SJCRH30 (cell line): ENCODE measurements around the gene CMTM7. TPM values are rescaled to one million over a fixed set of nuclear protein-coding genes. Genes with fewer than 3 reads are reported as not detected.
A peak's percentile ranks its signal among the peaks of the same experiment; 100 is the strongest.

Experiments used
- DNase-seq, 2 experiments: peaks; one replicate each; pipeline ENCODE4 v3.0.0-alpha.2; 2015 to 2020
- H3K27ac ChIP-seq: fragments of 250-450 bp; sonication (Bioruptor Pico); 2 replicates; pipeline ENCODE4 v1.5.1; 2020; ENCODE audit warnings: mild to moderate bottlenecking, moderate library complexity
- H3K27me3 ChIP-seq: fragments of 250-450 bp; sonication (Bioruptor Pico); 2 replicates; pipeline ENCODE4 v1.5.1; 2020; ENCODE audit warnings: mild to moderate bottlenecking, moderate library complexity
- H3K36me3 ChIP-seq: fragments of 250-450 bp; sonication (Bioruptor Pico); 2 replicates; pipeline ENCODE4 v1.5.1; 2020; ENCODE audit warnings: mild to moderate bottlenecking, moderate library complexity
- H3K4me1 ChIP-seq: fragments of 250-450 bp; sonication (Bioruptor Pico); 2 replicates; pipeline ENCODE4 v1.5.1; 2020; ENCODE audit warnings: mild to moderate bottlenecking, moderate library complexity
- H3K4me3 ChIP-seq: fragments of 250-450 bp; sonication (Bioruptor Pico); 2 replicates; pipeline ENCODE4 v1.5.1; 2020; ENCODE audit warnings: mild to moderate bottlenecking, moderate library complexity
- H3K9me3 ChIP-seq: fragments of 250-450 bp; sonication (Bioruptor Pico); replicated peaks from 2 replicates; pipeline ENCODE4 v1.5.1; 2020; ENCODE audit warnings: mild to moderate bottlenecking, moderate library complexity
- total RNA-seq: library from RNA; depleted of rRNA; stranded (reverse); fragments of >200 nt; shearing (Covaris generic); gene quantifications from 2 replicates; pipeline ENCODE4 v1.2.3, GENCODE V29; 2014; rRNA removed

Gene CMTM7
- 16.1 and 16.3 TPM in 2 replicates for total RNA-seq

- H3K36me3 ChIP-seq: no peaks in the 10 kb centered on the region
- DNase-seq: peak; percentile 53 to 62
- H3K27me3 ChIP-seq: no peaks in the 10 kb centered on the region
- H3K4me3 ChIP-seq: peak within 1 kb of the TSS; percentile 84
- peak within 1 kb of the TSS; percentile 74 for H3K27ac ChIP-seq
- H3K4me1 ChIP-seq: no peaks in the 10 kb centered on the region
- H3K9me3 ChIP-seq: no peaks in the 10 kb centered on the region
These were observed at the start of gene CMTM7 for GRCh38 chr3:32391643-32392535. TSS of gene CMTM7 (plus strand) at chr3:32391853. CDS start at chr3:32391907, 54 bp downstream.

DNA sequence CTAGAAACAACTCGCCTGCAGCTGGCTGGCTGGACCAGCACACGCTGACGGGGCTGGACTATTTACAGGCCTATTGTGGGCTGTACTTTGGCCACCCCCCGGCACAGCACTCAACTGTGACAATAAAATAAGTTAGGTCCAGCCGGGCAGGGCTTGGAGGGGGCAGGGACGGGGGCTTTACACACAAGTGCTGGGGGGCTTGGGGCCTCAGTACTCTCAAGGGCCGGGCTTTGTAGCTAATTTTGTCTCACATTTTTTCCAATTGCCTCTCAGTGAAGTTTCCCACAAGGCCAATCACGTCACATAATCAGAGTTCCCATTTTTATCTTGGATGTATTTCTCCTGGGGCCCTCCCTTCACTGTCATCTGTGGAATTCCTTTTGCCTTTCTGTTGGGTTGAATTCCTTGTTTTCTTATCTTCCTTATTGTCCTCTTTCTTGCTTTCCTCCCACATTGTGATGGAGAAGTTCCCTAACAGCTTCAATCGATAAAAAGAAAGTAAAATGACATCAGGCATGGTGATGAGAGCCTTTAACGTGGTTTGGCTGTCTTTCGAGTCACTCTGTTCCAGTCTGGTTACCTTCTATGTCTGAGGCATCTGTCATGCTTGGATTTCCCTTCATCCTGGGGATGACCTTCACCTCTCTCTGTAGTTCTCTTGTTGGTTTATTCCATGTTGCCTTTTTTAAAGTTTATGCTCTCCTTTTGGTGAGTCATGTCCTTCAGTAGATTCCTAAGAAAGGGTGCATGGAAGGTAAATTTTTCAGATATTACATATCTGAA, 44.1 kb upstream of the CMTM7 start:
- Histone ChIP-seq H3K27me3 (no peaks in the 10 kb centered on the region), H3K4me1 (no peaks in the 10 kb centered on the region), H3K4me3 (no peak overlapping the region), H3K9me3 (no peaks in the 10 kb centered on the region), H3K27ac (no peak overlapping the region), H3K36me3 (no peaks in the 10 kb centered on the region)
- DNase-seq: no peak

- Histone ChIP-seq H3K4me3 (no peak overlapping the region), H3K9me3 (no peaks in the 10 kb centered on the region), H3K27ac (no peak overlapping the region), H3K36me3 (no peaks in the 10 kb centered on the region), H3K4me1 (no peaks in the 10 kb centered on the region), H3K27me3 (no peaks in the 10 kb centered on the region)
- no peak for DNase-seq
These were observed 42.5 kb upstream of the CMTM7 start for GRCh38 chr3:32349184-32349583.

GRCh38 chr3:32352563-32352962, 39.1 kb upstream of the CMTM7 start:
- H3K4me1 ChIP-seq: no peaks in the 10 kb centered on the region
- no peaks in the 10 kb centered on the region for H3K9me3 ChIP-seq
- H3K4me3 ChIP-seq: no peak overlapping the region
- no peaks in the 10 kb centered on the region for H3K27me3 ChIP-seq
- DNase-seq: no peak
- H3K27ac ChIP-seq: no peak overlapping the region
- H3K36me3 ChIP-seq: no peaks in the 10 kb centered on the region

DNA sequence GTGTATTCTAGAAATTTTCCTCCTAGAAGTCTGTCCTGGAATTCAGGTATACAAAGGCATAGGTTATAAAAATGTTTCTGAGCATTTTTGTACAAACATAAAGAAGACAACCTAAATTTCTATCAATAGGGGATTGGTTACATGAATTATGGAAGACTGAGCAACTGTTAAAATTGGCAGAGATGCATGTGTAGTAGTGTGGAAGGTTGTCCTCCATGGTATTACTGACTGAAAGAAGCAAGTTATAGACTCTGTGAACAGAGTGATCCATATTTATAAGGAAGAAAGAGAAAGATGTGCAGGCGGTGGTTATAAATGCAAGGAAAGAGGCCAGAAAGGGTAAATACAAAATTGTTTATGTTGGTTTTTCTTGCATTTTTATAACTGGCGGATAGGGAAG, 38.3 kb upstream of the CMTM7 start:
- DNase-seq: no peak
- no peaks in the 10 kb centered on the region for H3K27me3 ChIP-seq

DNA sequence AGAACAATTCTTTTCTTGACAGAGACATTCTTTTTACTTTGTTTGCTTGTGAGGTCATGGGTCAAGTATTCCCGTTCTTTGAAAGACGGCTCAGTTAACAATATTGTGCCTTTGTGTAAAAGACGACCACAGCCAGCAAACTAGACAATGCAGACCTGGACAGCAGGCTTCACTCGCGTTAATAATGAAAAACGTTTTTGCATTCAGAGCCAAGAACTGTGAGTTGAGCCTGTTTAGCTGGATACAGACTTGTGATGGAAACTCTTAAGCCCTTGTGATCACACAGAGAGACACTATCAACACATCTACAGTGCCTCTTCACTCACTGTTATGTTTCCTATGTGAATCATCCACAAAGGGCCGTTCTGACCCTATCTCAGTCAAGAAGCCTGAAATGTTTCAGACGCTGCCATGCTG, 37.3 kb upstream of the CMTM7 start:
- no peaks in the 10 kb centered on the region for H3K9me3 ChIP-seq
- no peaks in the 10 kb centered on the region for H3K36me3 ChIP-seq
- no peak for DNase-seq
- no peaks in the 10 kb centered on the region for H3K4me1 ChIP-seq
- no peak overlapping the region for H3K4me3 ChIP-seq
- H3K27ac ChIP-seq: no peak overlapping the region
- H3K27me3 ChIP-seq: no peaks in the 10 kb centered on the region

More for the DNA sequence above, 38.3 kb upstream of the CMTM7 start:
- no peak overlapping the region for H3K4me3 ChIP-seq
- no peaks in the 10 kb centered on the region for H3K9me3 ChIP-seq
- no peak overlapping the region for H3K27ac ChIP-seq
- H3K36me3 ChIP-seq: no peaks in the 10 kb centered on the region
- H3K4me1 ChIP-seq: no peaks in the 10 kb centered on the region

- DNase-seq: no peak
- Histone ChIP-seq H3K9me3 (no peaks in the 10 kb centered on the region), H3K36me3 (no peaks in the 10 kb centered on the region), H3K27ac (no peak overlapping the region), H3K27me3 (no peaks in the 10 kb centered on the region), H3K4me1 (no peaks in the 10 kb centered on the region), H3K4me3 (no peak overlapping the region)
These were observed 35.8 kb upstream of the CMTM7 start for GRCh38 chr3:32355751-32356291.

- H3K4me3 ChIP-seq: no peak overlapping the region
- H3K27ac ChIP-seq: no peak overlapping the region
- DNase-seq: no peak
- no peaks in the 10 kb centered on the region for H3K36me3 ChIP-seq
- H3K4me1 ChIP-seq: no peaks in the 10 kb centered on the region
- no peaks in the 10 kb centered on the region for H3K27me3 ChIP-seq
- H3K9me3 ChIP-seq: no peaks in the 10 kb centered on the region
These were observed 31.7 kb upstream of the CMTM7 start for GRCh38 chr3:32359766-32360492.

DNA sequence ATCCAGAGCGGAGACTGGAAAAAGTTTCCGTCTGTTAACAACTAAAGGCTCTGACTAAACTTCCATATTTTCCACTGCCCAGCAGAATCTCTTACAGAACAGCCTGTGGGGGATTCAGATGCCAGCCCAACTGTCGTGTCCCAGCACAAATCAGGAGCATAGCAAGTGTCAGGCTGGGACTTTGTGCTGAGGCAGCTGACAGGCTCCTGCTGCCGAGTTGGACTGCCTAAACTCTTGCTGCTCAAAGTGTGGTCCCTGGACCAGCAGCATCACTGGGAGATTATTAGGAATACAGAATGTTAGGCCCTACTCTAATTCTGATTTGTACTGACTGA, 31.2 kb upstream of the CMTM7 start:
- H3K4me3 ChIP-seq: no peak overlapping the region
- H3K9me3 ChIP-seq: no peaks in the 10 kb centered on the region
- no peak overlapping the region for H3K27ac ChIP-seq
- no peaks in the 10 kb centered on the region for H3K4me1 ChIP-seq
- DNase-seq: no peak
- H3K27me3 ChIP-seq: no peaks in the 10 kb centered on the region
- H3K36me3 ChIP-seq: no peaks in the 10 kb centered on the region

DNA sequence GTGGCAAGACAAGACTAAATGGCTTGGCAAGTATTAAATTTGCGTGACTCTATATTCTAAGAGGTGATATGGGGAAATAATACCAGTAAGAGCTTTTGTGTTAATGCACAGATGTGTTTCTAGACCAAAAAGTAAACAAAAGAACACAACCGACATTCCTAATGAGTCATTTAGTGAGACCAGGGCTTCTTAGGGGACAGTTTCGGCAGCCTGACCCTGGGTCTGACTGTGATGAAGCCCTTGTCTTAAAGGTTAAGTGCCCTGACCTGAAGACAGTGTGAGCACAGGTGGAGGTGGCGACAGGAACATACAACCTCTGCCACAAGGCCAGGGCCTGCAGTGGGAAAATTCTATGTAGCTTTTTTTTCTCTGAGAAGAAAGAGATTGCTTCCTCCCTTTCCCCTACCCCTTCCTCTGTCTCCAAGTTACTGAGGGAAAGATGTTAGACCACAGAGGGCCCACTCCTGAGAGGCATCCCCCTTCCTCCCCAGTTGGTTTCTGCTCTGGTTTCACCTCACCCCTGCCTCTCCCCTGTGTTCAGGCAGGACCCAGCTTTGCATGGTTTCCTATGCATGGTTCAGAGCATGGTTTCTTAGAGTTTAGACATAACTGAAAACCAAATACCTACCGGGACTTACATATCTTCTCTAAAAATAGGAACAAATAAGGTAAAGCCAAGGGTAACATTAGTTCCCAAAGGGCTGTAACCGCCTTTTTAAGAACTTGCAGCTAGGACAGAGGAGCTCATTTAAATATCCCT, 24.8 kb upstream of the CMTM7 start:
- Histone ChIP-seq H3K36me3 (no peaks in the 10 kb centered on the region), H3K27me3 (no peaks in the 10 kb centered on the region), H3K9me3 (no peaks in the 10 kb centered on the region), H3K4me3 (no peak overlapping the region), H3K4me1 (no peaks in the 10 kb centered on the region), H3K27ac (no peak overlapping the region)
- no peak for DNase-seq

DNA sequence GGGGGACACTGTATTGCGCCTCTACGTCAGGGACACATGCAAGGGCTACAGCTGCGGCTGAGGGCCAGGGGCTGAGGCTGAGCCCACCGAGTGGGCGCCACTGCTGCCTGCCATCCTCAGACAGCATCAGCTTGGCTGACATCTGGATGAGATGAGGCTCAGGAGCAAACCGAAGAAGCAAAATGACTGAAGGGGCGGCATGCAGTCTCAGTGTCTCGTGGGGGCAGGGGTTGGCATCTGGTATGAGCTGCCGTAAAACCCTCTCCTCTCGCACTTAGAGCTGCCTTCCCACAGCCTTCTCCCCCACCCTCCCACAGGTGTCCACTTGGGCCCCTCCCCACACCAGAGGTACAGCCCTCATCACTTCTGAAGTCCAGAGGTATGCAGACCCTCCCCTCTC, 24.2 kb upstream of the CMTM7 start:
- no peak for DNase-seq
- H3K27me3 ChIP-seq: no peaks in the 10 kb centered on the region
- H3K4me1 ChIP-seq: no peaks in the 10 kb centered on the region
- H3K9me3 ChIP-seq: no peaks in the 10 kb centered on the region
- H3K27ac ChIP-seq: no peak overlapping the region
- H3K36me3 ChIP-seq: no peaks in the 10 kb centered on the region
- no peak overlapping the region for H3K4me3 ChIP-seq

DNA sequence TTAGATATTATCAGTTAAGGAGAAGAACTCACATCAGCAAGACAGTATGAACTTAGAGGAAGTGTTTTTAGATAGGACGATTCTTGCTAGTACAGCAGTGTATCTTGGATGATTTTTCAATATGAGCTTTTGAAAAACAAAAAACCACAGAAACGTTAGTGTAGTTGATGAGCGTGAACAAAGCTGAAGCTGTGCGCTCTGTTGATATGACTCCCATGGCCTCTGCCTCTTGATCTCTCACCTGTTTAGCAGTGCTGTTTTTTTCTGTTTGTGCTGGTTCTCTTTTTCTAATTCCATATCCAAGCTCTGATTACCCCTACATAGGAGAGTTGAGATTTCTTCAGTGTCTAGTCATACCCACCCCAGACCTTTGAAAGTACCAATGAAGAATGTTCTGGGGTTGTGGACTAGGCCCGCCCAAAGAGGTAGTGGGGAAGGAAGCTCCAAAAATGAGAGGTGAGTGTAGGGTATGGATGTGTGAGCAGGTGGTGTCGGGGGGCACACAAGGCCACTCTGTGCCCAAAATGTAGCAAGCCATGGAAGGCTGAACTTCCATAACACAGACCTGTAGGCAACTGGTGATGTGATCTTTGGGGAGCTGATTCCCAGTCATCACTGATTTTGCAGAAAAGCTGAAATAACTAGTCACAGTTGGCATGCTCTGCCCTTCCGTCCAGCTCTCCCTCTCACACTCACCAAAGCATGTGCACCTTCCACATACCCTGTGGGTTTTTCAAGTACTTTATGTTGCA, 20.0 kb upstream of the CMTM7 start:
- no peaks in the 10 kb centered on the region for H3K9me3 ChIP-seq
- H3K27ac ChIP-seq: no peak overlapping the region
- no peaks in the 10 kb centered on the region for H3K27me3 ChIP-seq
- H3K4me1 ChIP-seq: no peaks in the 10 kb centered on the region
- H3K4me3 ChIP-seq: no peak overlapping the region
- DNase-seq: no peak
- no peaks in the 10 kb centered on the region for H3K36me3 ChIP-seq

GRCh38 chr3:32372213-32372490, 19.5 kb upstream of the CMTM7 start:
- Histone ChIP-seq H3K9me3 (no peaks in the 10 kb centered on the region), H3K36me3 (no peaks in the 10 kb centered on the region), H3K4me1 (no peaks in the 10 kb centered on the region), H3K4me3 (no peak overlapping the region), H3K27me3 (no peaks in the 10 kb centered on the region), H3K27ac (no peak overlapping the region)
- DNase-seq: no peak

DNA sequence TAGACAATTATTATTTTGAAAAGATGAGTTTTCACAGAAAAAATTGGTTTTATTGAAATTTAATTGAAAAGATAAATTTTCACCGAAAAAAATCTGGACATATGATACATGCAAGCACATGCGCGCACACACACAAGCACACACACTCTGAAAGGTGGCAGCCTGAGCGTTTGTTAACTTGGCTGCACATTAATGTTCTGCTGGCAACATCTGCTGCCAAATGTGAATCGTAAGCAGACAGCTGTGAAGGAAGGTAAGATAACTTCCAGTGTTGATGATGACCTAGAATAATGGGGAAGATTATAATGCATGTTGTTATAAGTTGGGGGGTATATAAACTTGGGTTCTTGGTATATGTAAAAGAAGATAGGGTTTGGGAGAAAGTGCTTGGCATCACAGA, 18.4 kb upstream of the CMTM7 start:
- DNase-seq: no peak
- Histone ChIP-seq H3K27me3 (no peaks in the 10 kb centered on the region), H3K36me3 (no peaks in the 10 kb centered on the region), H3K27ac (no peak overlapping the region), H3K4me1 (no peaks in the 10 kb centered on the region), H3K9me3 (no peaks in the 10 kb centered on the region), H3K4me3 (no peak overlapping the region)
